ENCODE data around the gene ARHGAP26.

DNA sequence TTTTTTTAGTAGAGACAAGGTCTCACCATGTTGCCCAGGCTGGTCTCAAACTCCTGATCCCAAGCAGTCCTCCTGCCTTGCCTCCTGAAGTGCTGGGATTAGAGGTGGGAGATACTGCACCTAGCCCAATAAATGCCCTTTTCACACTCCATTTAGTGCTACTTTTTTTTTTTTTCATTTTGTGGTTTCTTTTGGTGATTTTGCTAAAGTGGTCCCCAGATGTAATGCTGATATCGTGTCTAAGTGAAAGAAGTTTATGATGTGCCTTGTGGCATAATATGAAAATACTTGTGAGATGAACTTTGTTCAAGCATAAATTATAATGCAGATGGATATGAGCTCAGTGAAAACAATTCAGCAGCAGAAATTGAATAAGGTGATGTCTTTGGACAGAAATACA lies 227.4 kb downstream of the ARHGAP26 start:
- TF ChIP-seq, protein P1, sequence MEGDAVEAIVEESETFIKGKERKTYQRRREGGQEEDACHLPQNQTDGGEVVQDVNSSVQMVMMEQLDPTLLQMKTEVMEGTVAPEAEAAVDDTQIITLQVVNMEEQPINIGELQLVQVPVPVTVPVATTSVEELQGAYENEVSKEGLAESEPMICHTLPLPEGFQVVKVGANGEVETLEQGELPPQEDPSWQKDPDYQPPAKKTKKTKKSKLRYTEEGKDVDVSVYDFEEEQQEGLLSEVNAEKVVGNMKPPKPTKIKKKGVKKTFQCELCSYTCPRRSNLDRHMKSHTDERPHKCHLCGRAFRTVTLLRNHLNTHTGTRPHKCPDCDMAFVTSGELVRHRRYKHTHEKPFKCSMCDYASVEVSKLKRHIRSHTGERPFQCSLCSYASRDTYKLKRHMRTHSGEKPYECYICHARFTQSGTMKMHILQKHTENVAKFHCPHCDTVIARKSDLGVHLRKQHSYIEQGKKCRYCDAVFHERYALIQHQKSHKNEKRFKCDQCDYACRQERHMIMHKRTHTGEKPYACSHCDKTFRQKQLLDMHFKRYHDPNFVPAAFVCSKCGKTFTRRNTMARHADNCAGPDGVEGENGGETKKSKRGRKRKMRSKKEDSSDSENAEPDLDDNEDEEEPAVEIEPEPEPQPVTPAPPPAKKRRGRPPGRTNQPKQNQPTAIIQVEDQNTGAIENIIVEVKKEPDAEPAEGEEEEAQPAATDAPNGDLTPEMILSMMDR (IDR thresholded peaks at IDR 0.05; ENCODE audit: low read depth, low read length, missing input control) = no peak
- TF ChIP-seq JUND (IDR thresholded peaks at IDR 0.05) (no peak), RAD21 (IDR thresholded peaks at IDR 0.05) (no peak)

Measured in liver (tissue), 3 donors.